PC-9 (cell line): ENCODE measurements around the gene TMEM176B.

Experiments used
- EZH2 ChIP-seq: fragments of 200-600 bp; sonication (generic); IDR thresholded peaks from 2 replicates; pipeline ENCODE4 v1.8.0; 2017; ENCODE audit warnings: antibody characterized with exemption, low read depth
- TF ChIP-seq, protein P1 (sequence below): fragments of 200-600 bp; sonication (generic); conservative IDR thresholded peaks from 2 replicates; pipeline ENCODE4 v1.6.1; 2017; ENCODE audit warnings: mixed run types, antibody characterized with exemption, mild to moderate bottlenecking, moderate library complexity

DNA sequence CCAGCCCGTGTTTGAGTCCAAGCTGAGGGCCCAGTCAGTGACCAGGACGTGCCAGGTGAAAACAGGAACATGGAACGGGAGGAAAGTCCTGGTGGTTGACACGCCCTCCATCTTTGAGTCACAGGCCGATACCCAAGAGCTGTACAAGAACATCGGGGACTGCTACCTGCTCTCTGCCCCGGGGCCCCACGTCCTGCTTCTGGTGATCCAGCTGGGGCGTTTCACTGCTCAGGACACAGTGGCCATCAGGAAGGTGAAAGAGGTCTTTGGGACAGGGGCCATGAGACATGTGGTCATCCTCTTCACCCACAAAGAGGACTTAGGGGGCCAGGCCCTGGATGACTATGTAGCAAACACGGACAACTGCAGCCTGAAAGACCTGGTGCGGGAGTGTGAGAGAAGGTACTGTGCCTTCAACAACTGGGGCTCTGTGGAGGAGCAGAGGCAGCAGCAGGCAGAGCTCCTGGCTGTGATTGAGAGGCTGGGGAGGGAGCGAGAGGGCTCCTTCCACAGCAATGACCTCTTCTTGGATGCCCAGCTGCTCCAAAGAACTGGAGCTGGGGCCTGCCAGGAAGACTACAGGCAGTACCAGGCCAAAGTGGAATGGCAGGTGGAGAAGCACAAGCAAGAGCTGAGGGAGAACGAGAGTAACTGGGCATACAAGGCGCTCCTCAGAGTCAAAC lies 57.7 kb downstream of the TMEM176B start:
- TF ChIP-seq, protein P1, sequence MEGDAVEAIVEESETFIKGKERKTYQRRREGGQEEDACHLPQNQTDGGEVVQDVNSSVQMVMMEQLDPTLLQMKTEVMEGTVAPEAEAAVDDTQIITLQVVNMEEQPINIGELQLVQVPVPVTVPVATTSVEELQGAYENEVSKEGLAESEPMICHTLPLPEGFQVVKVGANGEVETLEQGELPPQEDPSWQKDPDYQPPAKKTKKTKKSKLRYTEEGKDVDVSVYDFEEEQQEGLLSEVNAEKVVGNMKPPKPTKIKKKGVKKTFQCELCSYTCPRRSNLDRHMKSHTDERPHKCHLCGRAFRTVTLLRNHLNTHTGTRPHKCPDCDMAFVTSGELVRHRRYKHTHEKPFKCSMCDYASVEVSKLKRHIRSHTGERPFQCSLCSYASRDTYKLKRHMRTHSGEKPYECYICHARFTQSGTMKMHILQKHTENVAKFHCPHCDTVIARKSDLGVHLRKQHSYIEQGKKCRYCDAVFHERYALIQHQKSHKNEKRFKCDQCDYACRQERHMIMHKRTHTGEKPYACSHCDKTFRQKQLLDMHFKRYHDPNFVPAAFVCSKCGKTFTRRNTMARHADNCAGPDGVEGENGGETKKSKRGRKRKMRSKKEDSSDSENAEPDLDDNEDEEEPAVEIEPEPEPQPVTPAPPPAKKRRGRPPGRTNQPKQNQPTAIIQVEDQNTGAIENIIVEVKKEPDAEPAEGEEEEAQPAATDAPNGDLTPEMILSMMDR, result no peak
- no peak for TF ChIP-seq EZH2
